Esophagus squamous epithelium (tissue), 4 donors: ENCODE data around the gene GALE.

Experiments
- POLR2A ChIP-seq, 4 donors: fragments of 450-650 bp; IDR thresholded peaks; one replicate each; pipeline ENCODE4 v1.6.1; 2017; ENCODE audit warnings: antibody characterized with exemption in 4 of 4, mild to moderate bottlenecking in 4 of 4, moderate library complexity in 3 of 4
- TF ChIP-seq, protein P1 (sequence below), 6 experiments: fragments of 450-650 bp in 4 of 6; fragments of 200-600 bp in 2 of 6; sonication (generic) in 2 of 6; IDR thresholded peaks; one replicate each; pipeline ENCODE4 v1.5.1; 2016 to 2019; ENCODE audit warnings: antibody characterized with exemption in 6 of 6, mild to moderate bottlenecking in 4 of 6, moderate library complexity in 4 of 6

DNA sequence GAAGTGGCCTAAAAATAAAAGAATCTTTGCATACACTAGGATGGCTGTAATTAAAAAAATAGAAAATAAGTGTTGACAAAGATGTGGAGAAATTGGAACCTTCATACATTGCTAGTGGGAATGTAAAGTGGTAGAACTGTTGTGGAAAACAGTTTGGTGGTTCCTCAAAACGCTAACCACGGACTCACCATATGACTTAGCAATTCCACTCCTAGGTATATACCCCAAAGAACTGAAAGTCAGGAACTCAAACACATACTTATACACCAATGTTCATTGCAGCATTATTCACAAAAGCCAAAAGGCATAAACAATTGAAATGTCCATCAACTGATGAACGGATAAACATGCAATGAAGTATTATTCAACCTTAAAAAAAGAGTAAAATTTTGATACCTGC lies 35.5 kb upstream of the GALE start:
- TF ChIP-seq, protein P1, sequence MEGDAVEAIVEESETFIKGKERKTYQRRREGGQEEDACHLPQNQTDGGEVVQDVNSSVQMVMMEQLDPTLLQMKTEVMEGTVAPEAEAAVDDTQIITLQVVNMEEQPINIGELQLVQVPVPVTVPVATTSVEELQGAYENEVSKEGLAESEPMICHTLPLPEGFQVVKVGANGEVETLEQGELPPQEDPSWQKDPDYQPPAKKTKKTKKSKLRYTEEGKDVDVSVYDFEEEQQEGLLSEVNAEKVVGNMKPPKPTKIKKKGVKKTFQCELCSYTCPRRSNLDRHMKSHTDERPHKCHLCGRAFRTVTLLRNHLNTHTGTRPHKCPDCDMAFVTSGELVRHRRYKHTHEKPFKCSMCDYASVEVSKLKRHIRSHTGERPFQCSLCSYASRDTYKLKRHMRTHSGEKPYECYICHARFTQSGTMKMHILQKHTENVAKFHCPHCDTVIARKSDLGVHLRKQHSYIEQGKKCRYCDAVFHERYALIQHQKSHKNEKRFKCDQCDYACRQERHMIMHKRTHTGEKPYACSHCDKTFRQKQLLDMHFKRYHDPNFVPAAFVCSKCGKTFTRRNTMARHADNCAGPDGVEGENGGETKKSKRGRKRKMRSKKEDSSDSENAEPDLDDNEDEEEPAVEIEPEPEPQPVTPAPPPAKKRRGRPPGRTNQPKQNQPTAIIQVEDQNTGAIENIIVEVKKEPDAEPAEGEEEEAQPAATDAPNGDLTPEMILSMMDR (IDR thresholded peaks at IDR 0.05): no peak
- TF ChIP-seq POLR2A (IDR thresholded peaks at IDR 0.05): no peak
